GM21723 (cell line): ENCODE results near the gene NCS1.
"Not testable (repeated sequence)": the region's sequence is repeated elsewhere in the genome, so short reads cannot be mapped to it uniquely, and the experiment has no call there.

Experiments
- ATAC-seq: cut with Tn5 transposase; IDR thresholded peaks from one replicate; pipeline ENCODE4 v1.9.1; 2021; ENCODE audit warnings: mild to moderate bottlenecking, moderate library complexity; ENCODE audit not compliant: unreplicated experiment

Gene NCS1

DNA sequence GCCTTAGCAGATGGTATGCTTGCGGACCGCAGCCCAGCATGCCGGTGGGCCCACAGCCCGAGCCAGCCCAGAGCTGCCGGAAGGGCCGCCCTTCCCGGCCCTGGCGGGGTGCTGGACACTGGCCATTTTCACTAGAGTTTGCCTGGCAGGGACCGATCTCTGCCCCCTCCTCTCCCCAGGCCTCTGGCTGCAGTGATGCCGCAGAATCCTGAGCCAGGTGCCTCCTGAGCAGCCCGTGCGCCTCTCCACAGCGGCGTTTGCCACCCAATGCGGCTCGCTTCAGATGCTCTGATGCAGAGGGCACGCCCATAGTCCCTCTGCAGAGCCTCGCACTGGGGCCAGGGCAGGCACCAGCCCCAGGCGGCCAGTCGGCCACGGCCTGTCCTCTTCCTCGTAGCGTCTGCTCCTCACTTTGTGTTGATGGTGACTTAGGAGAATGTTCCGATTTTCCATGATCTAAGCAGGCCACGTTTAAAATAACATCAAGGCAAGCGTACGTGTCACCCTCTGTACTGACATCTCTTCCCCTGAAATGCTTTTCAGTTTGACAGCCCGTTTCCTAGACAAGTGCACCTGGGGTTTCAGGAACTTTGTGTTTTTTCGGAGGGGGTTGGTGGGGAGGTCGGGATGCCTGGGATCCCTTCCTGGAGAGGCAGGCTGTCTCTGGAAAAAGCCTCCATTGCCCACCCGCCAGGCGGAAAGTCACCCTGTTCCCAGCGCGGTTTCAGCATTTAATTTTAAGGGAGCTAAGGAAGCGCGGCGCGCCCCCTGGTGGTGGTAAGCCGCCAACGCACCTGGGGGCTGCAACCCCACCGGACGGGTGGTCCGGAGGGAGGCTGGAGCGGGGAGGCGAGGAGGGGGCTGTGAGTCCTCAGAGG, 63.6 kb downstream of the NCS1 start:
- ATAC-seq = no peak

- ATAC-seq = no peak
Measured at GRCh38 chr9:130236436-130236985, 64.3 kb downstream of the NCS1 start.

DNA sequence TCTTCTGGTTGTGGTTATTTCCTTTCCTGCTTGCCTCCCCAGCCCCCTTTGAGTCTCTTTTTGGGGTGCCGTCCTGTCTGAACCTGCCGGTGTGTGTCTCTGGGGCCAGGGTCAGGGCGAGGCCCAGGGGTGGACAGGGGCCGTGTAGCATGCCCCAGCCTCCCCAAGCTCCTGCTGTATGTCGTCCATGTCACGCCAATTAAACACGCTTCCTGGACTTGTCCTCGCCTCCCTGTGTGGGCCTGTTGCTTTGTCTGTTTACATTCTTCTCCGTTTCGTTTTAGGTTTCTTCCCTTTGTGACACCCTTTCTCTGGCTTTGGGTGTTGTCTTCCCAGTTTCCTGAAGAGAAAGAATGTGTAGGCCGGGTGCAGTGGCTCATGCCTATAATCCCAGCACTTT, 64.9 kb downstream of the NCS1 start:
- no peak for ATAC-seq

- no peak for ATAC-seq
Measured at GRCh38 chr9:130237763-130238524, 65.7 kb downstream of the NCS1 start.

- ATAC-seq = no peak
Measured at GRCh38 chr9:130239363-130239695, 67.1 kb downstream of the NCS1 start.

- ATAC-seq = peak; percentile 71
Measured at GRCh38 chr9:130239741-130240241, 67.6 kb downstream of the NCS1 start.

- no peak for ATAC-seq
Measured at GRCh38 chr9:130240410-130241197, 68.4 kb downstream of the NCS1 start.

- no peak for ATAC-seq
Measured at GRCh38 chr9:130241198-130241535, 69.0 kb downstream of the NCS1 start.

- ATAC-seq = no peak
Measured at GRCh38 chr9:130242270-130243014, 70.2 kb downstream of the NCS1 start.

- ATAC-seq = no peak
Measured at GRCh38 chr9:130243015-130243881, 71.0 kb downstream of the NCS1 start.

- no peak for ATAC-seq
Measured at GRCh38 chr9:130243882-130244170, 71.6 kb downstream of the NCS1 start.

- ATAC-seq = no peak
Measured at GRCh38 chr9:130244548-130245165, 72.5 kb downstream of the NCS1 start.

DNA sequence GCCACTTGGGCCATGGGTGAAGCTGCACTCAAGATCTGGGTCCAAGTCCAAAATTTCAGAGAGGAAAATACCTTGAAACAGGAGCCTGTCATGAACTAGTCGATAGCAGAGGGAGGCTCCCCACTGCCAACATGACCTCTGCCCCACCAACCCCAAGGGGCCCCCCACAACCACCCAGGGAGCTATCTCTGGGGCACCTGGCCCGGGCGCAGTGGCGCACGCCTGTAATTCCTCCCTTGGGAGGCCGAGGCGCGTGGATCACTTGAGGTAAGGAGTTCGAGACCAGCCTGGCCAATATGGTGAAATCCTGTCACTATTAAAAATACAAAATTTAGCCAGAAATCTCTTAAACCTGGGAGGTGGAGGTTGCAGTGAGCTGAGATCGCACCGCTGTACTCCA, 73.3 kb downstream of the NCS1 start:
- ATAC-seq = no peak

DNA sequence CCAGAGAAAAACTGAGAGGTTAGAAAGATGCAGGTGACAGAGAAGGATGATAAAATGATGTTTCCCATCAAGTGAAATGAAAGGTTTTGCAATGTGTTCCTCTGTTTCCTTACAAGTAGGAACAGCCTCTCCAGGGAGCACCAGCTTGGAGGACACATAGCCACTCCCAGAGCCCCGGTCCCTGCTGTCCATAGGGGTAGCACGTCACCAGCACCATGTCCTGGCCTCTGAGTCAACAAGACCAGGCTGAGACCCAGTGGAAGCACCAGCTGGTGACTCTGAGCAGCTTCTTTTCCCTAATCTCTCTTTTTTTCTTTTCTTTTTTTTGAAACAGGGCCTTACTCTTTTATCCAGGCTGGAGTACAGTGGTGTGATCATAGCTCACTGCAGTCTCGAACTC, 73.9 kb downstream of the NCS1 start:
- ATAC-seq = no peak

DNA sequence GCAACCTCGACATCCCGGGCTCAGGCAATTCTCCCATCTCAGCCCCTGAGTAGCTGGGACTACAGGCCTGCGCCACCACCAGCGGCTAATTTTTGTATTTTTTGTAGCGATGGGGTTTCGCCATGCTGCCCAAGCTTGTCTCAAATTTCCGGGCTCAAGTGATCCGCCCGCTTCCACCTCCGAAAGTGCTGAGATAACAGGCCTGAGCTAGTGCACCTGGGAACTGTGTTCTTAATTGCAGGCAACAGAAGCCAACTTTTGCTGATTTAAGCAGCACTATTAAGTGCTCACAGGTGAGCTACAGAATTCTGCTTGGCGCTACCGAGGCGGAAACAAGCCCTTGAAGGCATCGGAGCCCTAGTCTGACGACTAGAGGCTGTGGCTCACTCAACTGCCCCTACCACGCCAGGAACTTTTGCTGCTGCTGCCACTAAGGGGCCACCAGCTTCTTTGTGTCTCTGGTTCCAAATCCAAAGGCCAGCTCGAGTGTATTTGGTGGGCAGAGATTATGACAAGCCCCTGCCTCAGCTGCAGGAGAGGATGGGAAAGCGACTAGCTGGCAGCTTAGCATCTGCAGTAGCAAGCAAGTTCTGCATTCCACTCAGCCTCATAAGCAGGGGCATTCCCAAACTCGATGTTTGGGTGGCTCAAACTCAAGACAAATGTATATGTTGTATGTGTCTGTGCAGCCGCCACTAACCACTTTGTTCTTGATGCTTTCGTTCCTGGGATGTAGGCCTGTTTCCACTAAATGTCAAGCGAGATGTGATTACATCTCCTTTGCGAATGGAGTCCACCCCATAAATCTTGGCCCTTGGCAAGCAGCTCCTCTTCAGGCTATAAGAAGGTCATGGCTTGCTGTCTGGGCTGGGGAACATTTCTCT, 82.8 kb downstream of the NCS1 start:
- no peak for ATAC-seq

DNA sequence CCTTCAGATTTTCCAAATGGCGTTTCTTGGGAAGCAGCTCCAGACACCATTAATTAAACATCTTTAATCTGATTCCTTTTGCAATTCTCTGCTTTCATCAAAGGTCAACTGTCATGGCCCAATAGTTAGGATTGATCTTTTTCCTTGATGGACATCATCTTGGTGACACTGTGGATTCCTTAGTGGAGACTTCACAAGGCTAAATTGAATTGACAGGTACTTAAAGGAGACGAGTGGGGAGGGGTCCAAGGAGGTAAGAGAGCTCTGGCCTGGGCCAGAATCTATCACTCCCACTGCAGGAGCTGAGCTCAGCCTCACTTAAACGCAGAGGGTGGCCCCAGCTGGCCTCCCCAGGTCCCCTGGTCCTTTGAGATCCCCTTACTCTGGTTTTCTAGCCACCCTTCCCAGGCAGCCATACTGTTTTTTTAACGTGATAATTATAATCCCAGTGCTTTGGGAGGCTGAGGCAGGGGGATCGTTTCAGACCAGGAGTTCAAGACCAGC, 83.5 kb downstream of the NCS1 start:
- ATAC-seq = no peak

DNA sequence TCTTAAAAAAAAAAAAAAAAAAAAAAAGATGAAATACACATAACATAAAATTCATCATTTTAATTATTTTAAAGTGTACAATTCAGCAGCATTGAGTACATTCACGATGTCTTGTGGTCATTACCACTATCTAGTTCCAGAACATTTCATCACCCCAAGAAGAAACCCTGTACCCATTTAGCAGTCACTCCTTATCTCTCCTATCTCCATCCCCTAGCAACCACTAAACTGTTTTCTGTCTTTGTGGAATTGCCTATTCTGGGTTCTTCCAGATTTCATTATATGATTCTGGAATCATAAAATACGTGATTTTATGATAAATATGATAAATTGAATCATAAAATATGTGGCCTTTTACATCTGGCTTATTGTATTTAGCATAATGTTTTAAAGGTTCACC, 84.4 kb downstream of the NCS1 start:
- ATAC-seq = no peak

DNA sequence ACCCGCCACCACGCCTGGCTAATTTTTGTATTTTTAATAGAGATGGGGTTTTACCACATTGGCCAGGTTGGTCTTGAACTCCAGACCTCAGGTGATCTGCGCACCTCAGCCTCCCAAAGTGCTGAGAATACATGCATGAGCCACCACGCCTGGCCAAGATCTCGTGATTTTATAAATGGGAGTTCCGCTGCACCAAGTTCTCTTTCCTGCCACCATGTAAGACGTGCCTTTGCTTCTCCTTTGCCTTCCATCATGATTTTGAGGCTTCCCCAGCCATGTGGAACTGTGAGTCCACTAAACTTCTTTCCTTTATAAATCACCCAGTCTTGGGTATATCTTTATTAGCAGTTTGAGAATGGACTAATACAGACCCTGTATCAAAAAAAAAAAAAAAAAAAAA, 85.9 kb downstream of the NCS1 start:
- not testable (repeated sequence) for ATAC-seq
